Progenitor cell of endocrine pancreas (in vitro differentiated cells): Measurements from ENCODE around the gene ALG9. TPM values are rescaled to one million over a fixed set of nuclear protein-coding genes. Genes with fewer than 3 reads are reported as not detected.

Experiments used
- DNase-seq: peaks from one replicate; pipeline ENCODE4 v3.0.0; 2021; ENCODE audit warnings: low spot score; ENCODE audit not compliant: unreplicated experiment
- H3K27ac Mint-ChIP-seq: 2 replicates; pipeline ENCODE4 v1.8.0; 2021; ENCODE audit warnings: mild to moderate bottlenecking, moderate library complexity, mixed read lengths
- H3K27me3 Mint-ChIP-seq: 2 replicates; pipeline ENCODE4 v1.8.0; 2021; ENCODE audit warnings: mixed read lengths
- H3K36me3 Mint-ChIP-seq: 2 replicates; pipeline ENCODE4 v1.8.0; 2022; ENCODE audit warnings: mixed read lengths; ENCODE audit not compliant: insufficient read depth
- H3K4me1 Mint-ChIP-seq: 2 replicates; pipeline ENCODE4 v1.8.0; 2021; ENCODE audit warnings: low read depth, mixed read lengths
- H3K4me3 Mint-ChIP-seq: 2 replicates; pipeline ENCODE4 v1.8.0; 2021; ENCODE audit warnings: low read depth, mild to moderate bottlenecking, moderate library complexity, mixed read lengths
- H3K9me3 Mint-ChIP-seq: 2 replicates; pipeline ENCODE4 v1.8.0; 2021; ENCODE audit warnings: low read depth, mixed read lengths
- CTCF ChIP-seq: fragments of 200-600 bp; sonication (generic); IDR thresholded peaks from one replicate; pipeline ENCODE4 v1.5.0; 2021; ENCODE audit warnings: antibody characterized with exemption, mild to moderate bottlenecking; ENCODE audit not compliant: unreplicated experiment
- total RNA-seq: library from RNA; stranded (reverse); gene quantifications from 2 replicates; pipeline ENCODE4 v1.2.1, GENCODE V29; 2021

ALG9 gene
- total RNA-seq, 1 donor from 2014 or later, result 45.2 TPM

DNA sequence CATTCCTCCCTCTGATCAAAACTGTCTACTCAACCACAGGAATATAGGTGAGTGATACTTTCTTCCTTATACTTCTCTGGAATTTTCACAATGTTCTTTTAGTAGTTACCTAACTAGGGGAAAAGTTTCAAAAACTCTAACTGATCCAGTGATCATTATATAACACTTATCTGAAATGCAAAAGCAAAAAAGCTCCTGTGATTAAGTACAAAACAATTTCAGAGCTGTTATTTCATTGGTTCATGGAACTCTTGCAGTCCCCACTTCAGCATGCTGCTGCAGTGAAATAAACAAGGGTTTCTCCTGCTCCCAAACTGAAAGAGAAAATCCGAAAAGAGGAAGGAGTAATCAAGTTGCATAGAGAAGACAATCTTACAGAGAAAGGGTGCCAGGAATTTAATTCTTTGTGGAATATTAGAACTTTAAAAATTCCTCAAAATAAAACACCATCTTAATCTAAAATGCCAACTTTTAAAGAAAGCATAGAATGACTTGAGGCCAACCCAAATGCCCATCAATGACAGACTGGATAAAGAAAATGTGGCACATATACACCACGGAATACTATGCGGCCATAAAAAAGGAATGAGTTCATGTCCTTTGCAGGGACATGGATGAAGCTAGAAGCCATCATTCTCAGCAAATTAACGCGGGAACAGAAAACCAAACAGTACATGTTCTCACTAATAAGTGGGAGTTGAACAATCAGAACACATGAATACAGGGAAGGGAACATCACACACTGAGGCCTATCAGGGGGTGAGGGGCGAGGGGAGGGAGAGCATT, 125.5 kb downstream of the ALG9 start:
- Mint-ChIP-seq H3K4me1 (no peaks in the 10 kb centered on the region), H3K9me3 (no peaks in the 10 kb centered on the region), H3K27ac (no peak overlapping the region), H3K27me3 (no peaks in the 10 kb centered on the region), H3K36me3 (peaks cover 54% of the 10 kb centered on the region), H3K4me3 (no peak overlapping the region)
- no peak for TF ChIP-seq CTCF
- no peak for DNase-seq

DNA sequence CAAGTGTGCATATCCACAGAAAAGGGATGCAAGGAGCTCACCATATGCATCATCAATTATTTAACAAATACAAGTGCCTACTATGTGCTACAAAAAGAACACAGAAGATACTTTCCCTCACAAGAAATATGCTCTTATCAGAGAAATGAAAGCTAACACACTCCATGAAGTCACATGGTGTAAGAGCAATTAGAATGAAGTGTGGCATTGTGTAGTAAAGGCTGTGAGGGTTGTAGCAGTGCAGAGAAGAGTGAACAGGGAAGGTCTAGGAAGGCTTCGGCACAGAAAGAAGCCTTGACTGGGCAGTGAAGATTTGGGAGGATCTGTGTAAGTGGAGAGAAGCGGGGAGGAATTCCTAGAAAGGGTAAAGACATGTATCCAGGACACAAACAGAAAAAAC, 127.7 kb downstream of the ALG9 start:
- DNase-seq, result no peak
- Mint-ChIP-seq H3K27ac (peak overlapping the region; percentile 23), H3K36me3 (peaks cover 52% of the 10 kb centered on the region), H3K27me3 (no peaks in the 10 kb centered on the region), H3K4me3 (no peak overlapping the region), H3K9me3 (no peaks in the 10 kb centered on the region), H3K4me1 (no peaks in the 10 kb centered on the region)
- TF ChIP-seq CTCF, result no peak

GRCh38 chr11:111741751-111742150, 129.6 kb downstream of the ALG9 start:
- Mint-ChIP-seq H3K27ac (peak overlapping the region; percentile 17), H3K4me1 (peaks cover 9% of the 10 kb centered on the region), H3K4me3 (no peak overlapping the region), H3K27me3 (no peaks in the 10 kb centered on the region), H3K36me3 (peaks cover 41% of the 10 kb centered on the region), H3K9me3 (no peaks in the 10 kb centered on the region)
- DNase-seq, result no peak
- no peak for TF ChIP-seq CTCF

- Mint-ChIP-seq H3K36me3 (peaks cover 25% of the 10 kb centered on the region), H3K4me1 (peaks cover 19% of the 10 kb centered on the region), H3K27me3 (no peaks in the 10 kb centered on the region), H3K27ac (peak overlapping the region; percentile 54), H3K4me3 (no peak overlapping the region), H3K9me3 (no peaks in the 10 kb centered on the region)
- no peak for DNase-seq
- no peak for TF ChIP-seq CTCF
These were observed 132.1 kb downstream of the ALG9 start for GRCh38 chr11:111739299-111739698.

DNA sequence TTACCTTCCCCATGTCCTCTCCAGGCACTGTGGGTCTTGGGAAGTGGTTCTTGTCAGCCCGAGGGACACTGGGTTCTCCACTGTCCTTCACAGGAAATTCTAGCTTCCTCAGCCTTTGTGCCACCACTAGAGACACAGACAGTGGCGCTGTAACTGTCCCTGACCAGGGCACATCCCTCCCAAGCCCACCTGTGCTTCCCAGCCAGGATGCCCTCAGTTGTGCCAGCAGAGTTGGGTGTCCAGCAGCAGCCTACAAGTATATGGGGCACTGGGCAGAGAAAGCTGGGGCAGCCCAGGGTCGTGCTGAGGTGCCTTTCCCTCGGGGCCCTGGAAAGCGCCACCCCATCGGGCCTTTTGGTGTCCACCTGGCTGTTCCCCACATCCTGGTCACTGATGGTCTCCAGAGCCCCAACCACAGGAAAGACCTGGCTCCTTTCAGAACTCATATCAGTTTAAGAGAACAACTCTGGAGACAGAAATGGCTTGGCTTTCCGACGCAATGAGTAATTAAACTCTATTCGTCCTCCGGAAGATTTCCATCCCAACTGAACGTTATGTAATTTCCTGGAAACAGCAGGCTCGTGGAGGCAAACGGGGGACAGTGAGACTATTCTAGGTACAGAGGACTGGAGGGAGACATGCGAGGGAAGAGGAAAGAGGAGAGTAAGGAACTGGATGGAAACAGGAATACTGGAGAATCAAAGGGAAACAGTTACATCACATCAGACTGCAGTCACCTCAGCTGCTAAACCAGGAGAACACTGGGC, 133.8 kb downstream of the ALG9 start:
- Mint-ChIP-seq H3K36me3 (peaks cover 21% of the 10 kb centered on the region), H3K9me3 (no peaks in the 10 kb centered on the region), H3K27me3 (no peaks in the 10 kb centered on the region), H3K4me1 (peaks cover 19% of the 10 kb centered on the region), H3K4me3 (no peak overlapping the region), H3K27ac (peak overlapping the region; percentile 60)
- DNase-seq, result no peak
- no peak for TF ChIP-seq CTCF
